ENCODE results near the gene CLCN3. TPM values are rescaled to one million over a fixed set of nuclear protein-coding genes. Genes with fewer than 3 reads are reported as not detected.

The CLCN3 gene
- total and polyA plus RNA-seq, 2 of the 13 experiments (the other 11 are each of a cell fraction or from before 2014, with no cell fraction given), result 13.6 to 23.7 TPM

DNA sequence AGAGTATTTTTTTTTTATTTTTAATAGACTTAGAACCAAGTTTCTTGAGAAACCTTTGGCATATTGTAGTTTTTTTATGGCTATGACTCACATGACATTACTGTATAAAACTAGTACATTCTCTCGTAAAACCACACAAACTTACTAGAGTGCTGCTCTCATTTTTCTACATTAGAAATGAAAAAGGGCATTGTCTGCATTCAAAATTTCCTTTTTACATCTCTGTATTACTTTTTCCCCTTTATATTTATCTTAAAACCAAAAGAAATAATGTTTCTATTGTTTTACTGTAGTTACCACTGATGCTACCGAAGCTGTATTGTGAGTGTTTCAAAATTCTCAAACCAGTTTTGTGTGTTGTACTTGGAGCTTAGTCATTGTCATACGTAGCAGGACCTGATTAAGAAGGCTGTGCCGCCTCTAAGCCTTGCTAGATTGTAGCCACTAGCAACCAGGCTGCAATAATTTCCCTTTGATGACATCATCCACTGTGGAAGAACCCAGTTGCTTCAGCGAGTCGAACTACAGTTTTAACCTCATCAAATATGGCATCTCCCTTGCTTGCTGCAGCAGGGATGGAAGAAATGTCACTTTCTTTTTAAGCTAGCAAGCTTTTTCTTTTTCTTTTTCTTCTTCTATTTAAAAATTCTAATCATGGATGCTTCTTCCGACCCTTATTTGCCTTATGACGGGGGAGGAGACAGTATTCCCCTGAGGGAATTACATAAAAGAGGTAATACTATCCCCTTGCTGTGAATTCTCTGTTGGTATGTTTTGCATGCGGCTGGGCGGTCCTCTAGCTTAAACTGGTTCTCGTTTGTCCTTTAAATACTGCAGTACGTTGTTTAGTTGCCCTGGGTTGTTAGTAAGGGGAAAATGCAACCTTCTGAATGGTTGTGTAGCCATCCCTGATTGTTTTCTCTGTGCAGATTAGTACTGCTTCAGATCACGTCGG, 39.6 kb downstream of the CLCN3 start (continued):
- TF ChIP-seq GATAD1 (CRISPR knock-in tag; IDR thresholded peaks at IDR 0.05) (no peak), SIX4 (CRISPR knock-in tag; IDR thresholded peaks at IDR 0.05) (no peak), GPN1 (CRISPR knock-in tag; IDR thresholded peaks at IDR 0.05; ENCODE audit: borderline replicate concordance) (no peak), NFATC3 (CRISPR knock-in tag; IDR thresholded peaks at IDR 0.05) (no peak), SP140L (CRISPR knock-in tag; IDR thresholded peaks at IDR 0.05; ENCODE audit: borderline replicate concordance) (no peak), ZNF749 (CRISPR knock-in tag; IDR thresholded peaks at IDR 0.05; ENCODE audit: borderline replicate concordance) (no peak), NR2C2 (CRISPR knock-in tag; IDR thresholded peaks at IDR 0.05; ENCODE audit: borderline replicate concordance) (no peak), MAFK (conservative IDR thresholded peaks at IDR 0.05 in 1 of 2, IDR thresholded peaks at IDR 0.05 in 1 of 2; ENCODE audit: low read length in 2 of 2) (no peak), ZBTB42 (CRISPR knock-in tag; IDR thresholded peaks at IDR 0.05) (no peak), IKZF4 (CRISPR knock-in tag; IDR thresholded peaks at IDR 0.05; ENCODE audit: borderline replicate concordance, low read depth, not compliant biosample characterization) (no peak), ZNF160 (CRISPR knock-in tag; IDR thresholded peaks at IDR 0.05) (no peak), ZNF136 (CRISPR knock-in tag; IDR thresholded peaks at IDR 0.05; ENCODE audit: low read depth) (no peak), RBM22 (optimal IDR thresholded peaks at IDR 0.05; ENCODE audit: low read length) (no peak), AGO2 (optimal IDR thresholded peaks at IDR 0.05; ENCODE audit: low read depth, low read length) (no peak), ZEB1 (IDR thresholded peaks at IDR 0.05; ENCODE audit: insufficient replicate concordance, low read depth) (no peak), ZNF235 (CRISPR knock-in tag; IDR thresholded peaks at IDR 0.05; ENCODE audit: borderline replicate concordance) (no peak), KMT2A (CRISPR knock-in tag; IDR thresholded peaks at IDR 0.05) (no peak)
- TF ChIP-seq, protein P1, sequence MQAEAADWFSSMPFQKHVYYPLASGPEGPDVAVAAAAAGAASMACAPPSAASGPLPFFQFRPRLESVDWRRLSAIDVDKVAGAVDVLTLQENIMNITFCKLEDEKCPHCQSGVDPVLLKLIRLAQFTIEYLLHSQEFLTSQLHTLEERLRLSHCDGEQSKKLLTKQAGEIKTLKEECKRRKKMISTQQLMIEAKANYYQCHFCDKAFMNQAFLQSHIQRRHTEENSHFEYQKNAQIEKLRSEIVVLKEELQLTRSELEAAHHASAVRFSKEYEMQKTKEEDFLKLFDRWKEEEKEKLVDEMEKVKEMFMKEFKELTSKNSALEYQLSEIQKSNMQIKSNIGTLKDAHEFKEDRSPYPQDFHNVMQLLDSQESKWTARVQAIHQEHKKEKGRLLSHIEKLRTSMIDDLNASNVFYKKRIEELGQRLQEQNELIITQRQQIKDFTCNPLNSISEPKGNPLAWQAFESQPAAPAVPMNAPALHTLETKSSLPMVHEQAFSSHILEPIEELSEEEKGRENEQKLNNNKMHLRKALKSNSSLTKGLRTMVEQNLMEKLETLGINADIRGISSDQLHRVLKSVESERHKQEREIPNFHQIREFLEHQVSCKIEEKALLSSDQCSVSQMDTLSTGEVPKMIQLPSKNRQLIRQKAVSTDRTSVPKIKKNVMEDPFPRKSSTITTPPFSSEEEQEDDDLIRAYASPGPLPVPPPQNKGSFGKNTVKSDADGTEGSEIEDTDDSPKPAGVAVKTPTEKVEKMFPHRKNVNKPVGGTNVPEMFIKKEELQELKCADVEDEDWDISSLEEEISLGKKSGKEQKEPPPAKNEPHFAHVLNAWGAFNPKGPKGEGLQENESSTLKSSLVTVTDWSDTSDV (CRISPR knock-in tag; IDR thresholded peaks at IDR 0.05), result no peak
- TF ChIP-seq, protein P2, sequence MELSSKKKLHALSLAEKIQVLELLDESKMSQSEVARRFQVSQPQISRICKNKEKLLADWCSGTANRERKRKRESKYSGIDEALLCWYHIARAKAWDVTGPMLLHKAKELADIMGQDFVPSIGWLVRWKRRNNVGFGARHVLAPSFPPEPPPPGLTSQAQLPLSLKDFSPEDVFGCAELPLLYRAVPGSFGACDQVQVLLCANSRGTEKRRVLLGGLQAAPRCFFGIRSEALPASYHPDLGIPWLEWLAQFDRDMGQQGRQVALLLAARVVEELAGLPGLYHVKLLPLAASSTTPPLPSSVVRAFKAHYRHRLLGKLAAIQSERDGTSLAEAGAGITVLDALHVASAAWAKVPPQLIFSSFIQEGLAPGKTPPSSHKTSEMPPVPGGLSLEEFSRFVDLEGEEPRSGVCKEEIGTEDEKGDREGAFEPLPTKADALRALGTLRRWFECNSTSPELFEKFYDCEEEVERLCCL (CRISPR knock-in tag; IDR thresholded peaks at IDR 0.05; ENCODE audit: borderline replicate concordance), result no peak
- TF ChIP-seq, protein P3, sequence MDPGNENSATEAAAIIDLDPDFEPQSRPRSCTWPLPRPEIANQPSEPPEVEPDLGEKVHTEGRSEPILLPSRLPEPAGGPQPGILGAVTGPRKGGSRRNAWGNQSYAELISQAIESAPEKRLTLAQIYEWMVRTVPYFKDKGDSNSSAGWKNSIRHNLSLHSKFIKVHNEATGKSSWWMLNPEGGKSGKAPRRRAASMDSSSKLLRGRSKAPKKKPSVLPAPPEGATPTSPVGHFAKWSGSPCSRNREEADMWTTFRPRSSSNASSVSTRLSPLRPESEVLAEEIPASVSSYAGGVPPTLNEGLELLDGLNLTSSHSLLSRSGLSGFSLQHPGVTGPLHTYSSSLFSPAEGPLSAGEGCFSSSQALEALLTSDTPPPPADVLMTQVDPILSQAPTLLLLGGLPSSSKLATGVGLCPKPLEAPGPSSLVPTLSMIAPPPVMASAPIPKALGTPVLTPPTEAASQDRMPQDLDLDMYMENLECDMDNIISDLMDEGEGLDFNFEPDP (CRISPR knock-in tag; conservative IDR thresholded peaks at IDR 0.05), result no peak
- TF ChIP-seq, protein P4, sequence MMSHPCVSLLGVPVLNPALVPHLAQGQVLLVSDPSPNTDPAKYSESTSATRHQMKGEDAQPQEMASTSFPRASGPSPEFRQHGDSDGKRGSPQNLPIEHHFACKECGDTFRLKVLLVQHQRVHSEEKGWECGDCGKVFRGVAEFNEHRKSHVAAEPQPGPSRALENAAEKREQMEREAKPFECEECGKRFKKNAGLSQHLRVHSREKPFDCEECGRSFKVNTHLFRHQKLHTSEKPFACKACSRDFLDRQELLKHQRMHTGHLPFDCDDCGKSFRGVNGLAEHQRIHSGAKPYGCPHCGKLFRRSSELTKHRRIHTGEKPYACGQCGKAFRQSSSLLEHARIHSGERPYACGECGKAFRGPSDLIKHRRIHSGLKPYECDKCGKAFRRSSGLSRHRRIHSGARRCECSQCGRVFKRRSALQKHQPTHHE (CRISPR knock-in tag; IDR thresholded peaks at IDR 0.05; ENCODE audit: borderline replicate concordance), result no peak

All from HepG2 (cell line).